ENCODE measurements around the gene WDPCP.

DNA sequence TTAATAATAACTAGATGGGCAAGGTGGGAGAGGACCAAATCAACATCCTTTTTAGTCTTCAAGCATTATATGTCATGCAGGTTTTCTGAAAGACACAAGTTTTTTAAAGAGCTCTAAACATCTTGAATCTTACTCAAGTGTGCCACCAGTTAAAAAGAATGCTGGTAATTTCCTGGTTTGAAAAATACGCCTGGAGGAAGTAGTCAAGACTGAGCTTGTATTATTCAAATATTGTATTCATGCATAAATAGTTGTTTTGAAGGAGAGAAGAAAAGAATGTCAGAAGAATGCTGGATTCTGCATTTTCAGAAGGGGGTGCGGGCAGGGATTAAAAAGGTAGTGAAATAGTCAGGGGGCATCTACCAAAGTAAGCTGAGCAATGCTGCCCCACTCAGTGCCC is 90.7 kb downstream of the WDPCP start:
- TF ChIP-seq, protein P1, sequence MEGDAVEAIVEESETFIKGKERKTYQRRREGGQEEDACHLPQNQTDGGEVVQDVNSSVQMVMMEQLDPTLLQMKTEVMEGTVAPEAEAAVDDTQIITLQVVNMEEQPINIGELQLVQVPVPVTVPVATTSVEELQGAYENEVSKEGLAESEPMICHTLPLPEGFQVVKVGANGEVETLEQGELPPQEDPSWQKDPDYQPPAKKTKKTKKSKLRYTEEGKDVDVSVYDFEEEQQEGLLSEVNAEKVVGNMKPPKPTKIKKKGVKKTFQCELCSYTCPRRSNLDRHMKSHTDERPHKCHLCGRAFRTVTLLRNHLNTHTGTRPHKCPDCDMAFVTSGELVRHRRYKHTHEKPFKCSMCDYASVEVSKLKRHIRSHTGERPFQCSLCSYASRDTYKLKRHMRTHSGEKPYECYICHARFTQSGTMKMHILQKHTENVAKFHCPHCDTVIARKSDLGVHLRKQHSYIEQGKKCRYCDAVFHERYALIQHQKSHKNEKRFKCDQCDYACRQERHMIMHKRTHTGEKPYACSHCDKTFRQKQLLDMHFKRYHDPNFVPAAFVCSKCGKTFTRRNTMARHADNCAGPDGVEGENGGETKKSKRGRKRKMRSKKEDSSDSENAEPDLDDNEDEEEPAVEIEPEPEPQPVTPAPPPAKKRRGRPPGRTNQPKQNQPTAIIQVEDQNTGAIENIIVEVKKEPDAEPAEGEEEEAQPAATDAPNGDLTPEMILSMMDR (IDR thresholded peaks at IDR 0.05) = no peak
- TF ChIP-seq POLR2A (IDR thresholded peaks at IDR 0.05) = no peak
- no peak for TF ChIP-seq POLR2AphosphoS5 (IDR thresholded peaks at IDR 0.05)
- no peak for TF ChIP-seq EP300 (IDR thresholded peaks at IDR 0.05)
